Left ventricle myocardium inferior (tissue), 1 donor: ENCODE data around the gene CCDC57. TPM values are rescaled to one million over a fixed set of nuclear protein-coding genes. Genes with fewer than 3 reads are reported as not detected.

Experiments used
- DNase-seq: peaks from one replicate; pipeline ENCODE4 v3.0.0-alpha.2; 2020
- H3K27ac ChIP-seq: fragments of 200-600 bp; replicated peaks from 2 replicates; pipeline ENCODE4 v1.8.0; 2021
- H3K27me3 ChIP-seq: fragments of 200-600 bp; 2 replicates; pipeline ENCODE4 v1.8.0; 2021; ENCODE audit warnings: low read depth
- H3K36me3 ChIP-seq: fragments of 200-600 bp; 2 replicates; pipeline ENCODE4 v1.8.0; 2021
- H3K4me1 ChIP-seq: fragments of 200-600 bp; 2 replicates; pipeline ENCODE4 v1.8.0; 2021
- H3K4me3 ChIP-seq: fragments of 200-600 bp; 2 replicates; pipeline ENCODE4 v1.8.0; 2021; ENCODE audit warnings: mild to moderate bottlenecking, moderate library complexity
- H3K9me3 ChIP-seq: fragments of 200-600 bp; replicated peaks from 2 replicates; pipeline ENCODE4 v1.8.0; 2021
- intact Hi-C: fragments of 100-400 bp; cut with micrococcal nuclease; formaldehyde crosslinking; loops from one replicate; pipeline ENCODE4 v1.11.0; 2022
- total RNA-seq: library from RNA; stranded (reverse); fragmentation: NEBNext Ultra II Directional; extraction: Animal tissue kit (Norgen Biotek cat#: 25700); gene quantifications from one replicate; pipeline ENCODE4 v1.2.1, GENCODE V29; 2021
- TF ChIP-seq, protein P1 (sequence below): fragments of 200-600 bp; IDR thresholded peaks from 2 replicates; pipeline ENCODE4 v1.8.0; 2021; ENCODE audit warnings: antibody characterized with exemption, mild to moderate bottlenecking, borderline replicate concordance
- donor health status: DM: no; HTN: yes; CAD: no; lungs with severe emphysema.

CCDC57 gene
- total RNA-seq, 1 donor from 2014 or later, result 8.1 TPM

DNA sequence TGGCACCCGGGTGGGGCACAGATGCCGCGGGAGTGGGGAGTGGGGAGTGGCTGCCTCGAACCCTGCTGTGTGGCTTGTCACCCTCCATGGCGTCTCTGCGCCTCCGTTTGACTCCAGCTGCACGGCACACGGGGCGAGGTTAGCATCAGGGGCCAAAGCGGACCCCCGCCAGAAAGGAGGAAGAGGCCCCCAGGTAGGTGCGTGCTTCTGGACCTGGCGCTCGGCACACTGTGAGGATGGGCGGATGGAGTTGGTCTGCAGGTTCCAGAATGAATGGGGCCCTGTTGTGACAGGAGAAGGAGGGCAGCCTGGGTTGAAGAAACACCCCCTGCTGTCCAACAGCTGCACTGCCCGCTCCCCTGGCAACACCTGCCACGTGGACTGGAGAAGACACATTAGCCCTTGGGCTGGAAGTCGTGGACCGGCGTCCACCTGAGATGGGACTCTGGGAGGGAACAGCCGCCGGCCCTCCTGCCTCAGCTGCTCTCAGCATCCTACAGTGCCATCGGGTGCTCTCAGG lies 105.2 kb downstream of the CCDC57 start:
- intact Hi-C loops, result no loop called here
- peak; percentile 12 for DNase-seq
- H3K4me1 ChIP-seq, result peaks cover 30% of the 10 kb centered on the region

DNA sequence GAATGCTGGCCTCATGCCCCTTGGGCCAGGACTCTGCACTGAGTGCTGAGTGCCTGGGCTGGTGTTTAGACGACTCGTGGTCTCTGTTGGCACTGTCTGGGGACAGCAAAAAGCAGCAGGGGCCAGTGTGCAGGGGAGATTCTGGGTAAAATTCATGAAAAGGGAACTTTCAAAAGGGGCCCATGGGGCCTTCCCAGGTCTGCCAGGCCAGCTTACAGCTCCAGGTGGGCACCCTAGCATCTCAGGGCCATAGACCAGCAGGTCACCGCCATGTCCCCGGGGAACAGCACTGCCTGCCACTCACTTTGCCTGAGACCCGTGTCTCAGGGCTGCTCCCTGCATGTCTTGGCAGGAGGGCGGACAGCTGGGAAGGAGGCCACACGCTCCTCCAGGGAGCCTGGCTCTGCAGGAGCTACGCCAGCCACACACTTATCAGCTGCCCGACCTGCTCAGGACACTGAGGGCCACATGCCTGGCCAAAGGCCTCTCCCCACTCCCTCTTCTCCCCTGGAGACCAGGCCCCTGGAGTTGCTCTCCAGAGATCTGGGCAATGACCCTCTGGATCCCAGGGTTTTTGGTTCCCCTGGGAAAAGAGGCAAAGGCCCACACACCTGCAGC lies 105.8 kb downstream of the CCDC57 start:
- no peaks in the 10 kb centered on the region for H3K36me3 ChIP-seq
- intact Hi-C loops, result no loop called here
- TF ChIP-seq, protein P1, sequence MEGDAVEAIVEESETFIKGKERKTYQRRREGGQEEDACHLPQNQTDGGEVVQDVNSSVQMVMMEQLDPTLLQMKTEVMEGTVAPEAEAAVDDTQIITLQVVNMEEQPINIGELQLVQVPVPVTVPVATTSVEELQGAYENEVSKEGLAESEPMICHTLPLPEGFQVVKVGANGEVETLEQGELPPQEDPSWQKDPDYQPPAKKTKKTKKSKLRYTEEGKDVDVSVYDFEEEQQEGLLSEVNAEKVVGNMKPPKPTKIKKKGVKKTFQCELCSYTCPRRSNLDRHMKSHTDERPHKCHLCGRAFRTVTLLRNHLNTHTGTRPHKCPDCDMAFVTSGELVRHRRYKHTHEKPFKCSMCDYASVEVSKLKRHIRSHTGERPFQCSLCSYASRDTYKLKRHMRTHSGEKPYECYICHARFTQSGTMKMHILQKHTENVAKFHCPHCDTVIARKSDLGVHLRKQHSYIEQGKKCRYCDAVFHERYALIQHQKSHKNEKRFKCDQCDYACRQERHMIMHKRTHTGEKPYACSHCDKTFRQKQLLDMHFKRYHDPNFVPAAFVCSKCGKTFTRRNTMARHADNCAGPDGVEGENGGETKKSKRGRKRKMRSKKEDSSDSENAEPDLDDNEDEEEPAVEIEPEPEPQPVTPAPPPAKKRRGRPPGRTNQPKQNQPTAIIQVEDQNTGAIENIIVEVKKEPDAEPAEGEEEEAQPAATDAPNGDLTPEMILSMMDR, result no peak
- peak; percentile 17 for DNase-seq
- peak overlapping the region; percentile 76 for H3K27ac ChIP-seq
- H3K4me3 ChIP-seq, result peak overlapping the region; percentile 47
- H3K4me1 ChIP-seq, result peaks cover 30% of the 10 kb centered on the region
- H3K27me3 ChIP-seq, result no peaks in the 10 kb centered on the region
- no peaks in the 10 kb centered on the region for H3K9me3 ChIP-seq

More for the DNA sequence above, 105.2 kb downstream of the CCDC57 start:
- Histone ChIP-seq H3K36me3 (peaks cover 4% of the 10 kb centered on the region), H3K9me3 (no peaks in the 10 kb centered on the region), H3K27ac (no peak overlapping the region), H3K4me3 (no peak overlapping the region), H3K27me3 (no peaks in the 10 kb centered on the region)
- TF ChIP-seq, protein P1, result peak; percentile 33

- H3K4me3 ChIP-seq, result peak overlapping the region; percentile 47
- peak overlapping the region; percentile 76 for H3K27ac ChIP-seq
- no peaks in the 10 kb centered on the region for H3K36me3 ChIP-seq
- H3K9me3 ChIP-seq, result no peaks in the 10 kb centered on the region
- intact Hi-C loops, result no loop called here
- H3K27me3 ChIP-seq, result no peaks in the 10 kb centered on the region
- DNase-seq, result no peak
- peaks cover 36% of the 10 kb centered on the region for H3K4me1 ChIP-seq
- TF ChIP-seq, protein P1, result peak; percentile 26
Measured at GRCh38 chr17:82105882-82106687, 106.6 kb downstream of the CCDC57 start.

DNA sequence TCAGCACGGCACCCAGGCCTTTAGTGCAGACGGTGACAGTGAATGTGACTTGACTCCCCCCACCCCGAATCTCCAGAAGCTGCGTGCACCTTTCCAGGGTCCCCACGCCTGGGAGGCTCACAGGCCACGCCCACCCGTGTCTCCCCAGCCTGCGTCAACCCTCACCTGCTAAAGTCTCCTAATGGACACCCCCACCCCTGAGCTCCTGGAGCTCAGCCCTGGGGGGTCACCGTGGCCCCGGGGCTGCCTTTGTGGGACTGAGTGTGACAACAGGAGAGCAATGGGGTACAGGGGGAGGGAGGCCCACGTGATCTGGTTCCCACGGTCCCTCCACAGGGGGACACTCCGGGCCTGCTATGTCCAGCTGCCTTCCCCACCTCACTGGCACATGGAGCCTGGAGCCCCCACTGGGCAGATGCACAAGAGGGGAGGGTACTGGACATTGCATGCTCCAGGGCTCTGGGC lies 107.2 kb downstream of the CCDC57 start:
- intact Hi-C loops, result no loop called here
- Histone ChIP-seq H3K4me1 (peaks cover 42% of the 10 kb centered on the region), H3K4me3 (no peak overlapping the region), H3K9me3 (no peaks in the 10 kb centered on the region), H3K36me3 (no peaks in the 10 kb centered on the region), H3K27me3 (no peaks in the 10 kb centered on the region), H3K27ac (peak overlapping the region; percentile 76)
- TF ChIP-seq, protein P1, result no peak
- DNase-seq, result no peak

DNA sequence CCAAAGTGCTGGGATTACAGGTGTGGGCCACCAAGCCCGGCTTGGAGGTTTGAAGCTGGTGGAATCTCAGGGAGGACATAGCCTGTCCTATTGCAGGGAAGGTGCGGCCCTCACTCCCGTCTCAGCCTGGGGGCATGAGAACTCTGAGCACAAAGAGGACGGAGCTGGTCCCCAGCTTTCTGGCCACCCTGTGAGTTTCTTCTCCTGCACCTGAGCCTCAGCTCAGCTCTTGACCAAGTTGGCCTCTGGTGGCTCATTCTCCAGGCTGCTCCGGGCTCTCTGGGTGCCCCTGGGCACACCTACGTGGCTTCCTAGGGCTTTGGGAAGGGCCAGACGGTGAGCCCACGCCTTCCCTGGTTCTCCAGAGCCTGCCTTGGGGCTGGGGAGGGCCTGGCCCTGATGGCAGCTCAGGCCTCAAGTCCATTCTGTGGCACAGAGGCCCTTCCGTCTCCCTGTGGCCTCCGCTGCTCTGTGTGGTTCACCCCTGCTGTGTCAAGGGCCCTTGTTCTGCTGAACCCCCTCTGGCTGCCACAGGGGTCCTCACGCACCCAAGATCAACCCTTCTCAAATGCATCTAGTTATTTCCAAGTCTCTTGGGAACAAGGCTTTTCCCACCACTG lies 107.7 kb downstream of the CCDC57 start:
- intact Hi-C loops, result no loop called here
- DNase-seq, result no peak
- H3K36me3 ChIP-seq, result no peaks in the 10 kb centered on the region
- H3K27me3 ChIP-seq, result no peaks in the 10 kb centered on the region
- no peaks in the 10 kb centered on the region for H3K9me3 ChIP-seq
- TF ChIP-seq, protein P1, result no peak
- no peak overlapping the region for H3K4me3 ChIP-seq
- H3K4me1 ChIP-seq, result peaks cover 46% of the 10 kb centered on the region
- no peak overlapping the region for H3K27ac ChIP-seq
